ENCODE results near the gene BLNK.
"Not testable (repeated sequence)": the region's sequence is repeated elsewhere in the genome, so short reads cannot be mapped to it uniquely, and the experiment has no call there.

Gene BLNK

GRCh38 chr10:96271016-96271815 is at the start of gene BLNK:
TSS of gene BLNK (minus strand) at chr10:96271569. CDS start at chr10:96271398, 171 bp downstream.
- no peak for DNase-seq (ENCODE audit: low read depth)

- DNase-seq (ENCODE audit: low read depth) = no peak
Observed at GRCh38 chr10:96319754-96320474, 48.5 kb upstream of the BLNK start.

- no peak for DNase-seq (ENCODE audit: low read depth)
Observed at GRCh38 chr10:96317067-96317833, 45.9 kb upstream of the BLNK start.

DNA sequence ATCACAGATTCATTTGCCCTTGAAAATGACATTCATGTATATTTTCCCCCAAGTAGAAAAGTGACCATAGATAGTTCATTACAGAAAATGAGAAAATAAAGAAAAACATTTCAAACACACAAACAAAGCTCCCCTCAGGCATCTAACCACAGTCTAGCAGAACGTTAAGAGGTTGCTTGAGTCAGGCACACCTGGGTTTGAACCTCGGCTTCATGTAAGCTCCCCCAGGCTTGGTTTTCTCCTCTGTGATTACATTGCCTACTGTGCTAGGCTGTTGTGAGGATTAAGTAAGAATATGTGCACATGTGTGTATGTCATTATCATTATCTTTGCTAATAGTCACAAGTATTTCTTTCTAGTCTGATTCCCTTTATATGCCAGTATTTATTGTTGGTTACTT is 42.0 kb upstream of the BLNK start:
- DNase-seq (ENCODE audit: low read depth) = no peak

DNA sequence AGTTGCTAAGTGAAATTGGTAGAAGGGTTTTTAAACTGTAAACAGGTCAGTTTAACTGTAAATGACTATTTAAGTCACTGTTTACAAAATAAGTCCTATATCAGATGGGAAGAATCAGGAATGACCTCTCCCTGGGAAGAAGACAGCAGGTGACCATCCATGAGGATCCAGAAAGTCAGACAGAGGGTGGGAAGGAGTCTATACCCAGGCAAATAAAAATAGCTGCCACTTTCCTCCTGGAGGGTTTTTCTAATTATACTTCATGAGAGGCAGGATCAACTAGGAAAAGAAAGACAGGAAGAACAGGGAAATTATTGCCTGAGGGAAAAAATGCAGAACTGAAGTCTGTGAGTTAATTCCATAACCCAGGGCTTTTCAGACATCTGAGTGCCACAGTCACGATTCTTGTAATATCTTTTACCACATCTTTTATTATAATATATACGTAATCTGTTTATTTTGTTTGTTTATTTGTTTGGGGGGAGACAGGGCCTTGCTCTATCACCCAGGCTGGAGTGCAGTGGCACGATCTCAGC is 39.9 kb upstream of the BLNK start:
- no peak for DNase-seq (ENCODE audit: low read depth)

DNA sequence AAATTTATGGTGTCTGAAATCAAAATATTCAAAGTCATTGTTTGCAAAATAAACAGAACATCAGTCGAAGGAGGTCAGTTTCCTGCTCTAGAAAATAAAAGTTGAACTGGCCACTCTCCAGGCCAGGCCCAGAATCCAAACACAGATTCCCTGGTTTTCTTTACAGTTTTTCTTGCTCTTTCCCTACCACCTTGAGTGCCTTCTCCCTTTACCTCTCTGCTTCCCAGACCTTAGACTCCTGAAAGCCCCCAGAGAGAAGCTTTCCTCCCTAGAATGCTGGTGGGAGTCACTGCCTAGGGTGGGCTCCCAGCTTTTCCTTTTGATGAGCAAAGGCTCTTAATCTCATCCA is 38.9 kb upstream of the BLNK start:
- no peak for DNase-seq (ENCODE audit: low read depth)

GRCh38 chr10:96309628-96310320 is 38.4 kb upstream of the BLNK start:
- no peak for DNase-seq (ENCODE audit: low read depth)

GRCh38 chr10:96308854-96309253 is 37.5 kb upstream of the BLNK start:
- DNase-seq (ENCODE audit: low read depth) = not testable (repeated sequence)

GRCh38 chr10:96306516-96306915 is 35.1 kb upstream of the BLNK start:
- DNase-seq (ENCODE audit: low read depth) = no peak

DNA sequence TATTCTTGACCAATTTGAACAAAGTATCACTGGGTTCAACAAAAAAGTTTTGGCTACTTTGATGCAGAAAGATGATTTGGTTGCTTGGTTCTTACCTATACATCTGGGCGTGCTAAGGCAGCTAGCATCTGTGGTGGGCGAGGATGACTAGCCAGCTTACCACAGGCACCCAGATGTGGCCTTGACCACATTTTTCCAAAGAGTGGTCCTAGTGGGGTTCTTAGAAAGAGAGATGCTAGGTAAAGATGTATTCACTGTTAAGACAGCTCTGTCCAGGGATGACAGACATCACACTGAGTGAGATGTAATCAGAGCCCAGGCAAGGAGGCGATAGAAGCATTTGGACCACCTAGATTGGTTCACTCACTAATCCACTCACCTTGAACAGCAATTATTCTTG is 33.6 kb upstream of the BLNK start:
- no peak for DNase-seq (ENCODE audit: low read depth)

- DNase-seq (ENCODE audit: low read depth) = no peak
Observed at GRCh38 chr10:96304230-96304629, 32.9 kb upstream of the BLNK start, which contains the start of gene DNTT. TSS of gene DNTT (plus strand) at chr10:96304434. CDS start at chr10:96304498, 64 bp downstream.

- no peak for DNase-seq (ENCODE audit: low read depth)
Observed at GRCh38 chr10:96301616-96302015, 30.2 kb upstream of the BLNK start.

GRCh38 chr10:96299383-96299782 is 28.0 kb upstream of the BLNK start:
- DNase-seq (ENCODE audit: low read depth) = no peak

DNA sequence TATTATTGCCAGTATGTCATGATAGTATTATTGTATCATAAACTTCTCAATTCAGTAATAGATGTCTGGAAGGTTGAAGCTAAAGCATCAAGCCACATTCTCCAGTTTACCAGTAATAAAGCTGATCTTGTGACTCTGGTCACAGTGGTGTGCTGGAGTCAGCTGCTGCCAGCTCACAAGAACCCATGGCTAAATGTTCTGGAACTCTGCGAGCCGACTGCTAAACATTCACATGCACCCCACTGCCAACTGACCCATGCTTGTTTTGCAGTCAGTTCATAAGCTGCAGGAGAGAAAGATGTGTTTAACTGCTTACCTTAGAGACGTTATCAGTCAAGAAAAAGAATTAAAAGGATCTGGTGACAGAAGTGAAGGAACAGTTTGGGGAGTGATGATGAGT is 27.0 kb upstream of the BLNK start:
- no peak for DNase-seq (ENCODE audit: low read depth)

DNA sequence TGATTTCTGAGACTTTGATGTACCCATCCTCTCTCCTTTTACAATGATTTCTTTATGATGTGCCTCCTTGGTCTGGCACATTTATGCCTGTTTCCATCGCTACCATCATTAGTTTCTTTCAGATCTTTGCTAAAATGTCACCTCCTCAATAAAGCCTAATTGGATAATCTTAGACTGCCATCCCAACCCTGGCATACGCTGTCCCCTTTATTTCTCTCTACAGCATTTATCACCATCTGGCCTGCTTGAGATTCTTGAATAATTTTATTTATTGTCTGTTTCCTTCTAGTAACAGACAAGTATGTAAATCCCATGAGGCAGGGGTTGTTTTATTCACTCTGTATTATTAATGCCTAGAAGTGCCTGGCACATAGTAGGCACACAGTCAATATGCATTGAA is 26.1 kb upstream of the BLNK start:
- DNase-seq (ENCODE audit: low read depth) = no peak

DNA sequence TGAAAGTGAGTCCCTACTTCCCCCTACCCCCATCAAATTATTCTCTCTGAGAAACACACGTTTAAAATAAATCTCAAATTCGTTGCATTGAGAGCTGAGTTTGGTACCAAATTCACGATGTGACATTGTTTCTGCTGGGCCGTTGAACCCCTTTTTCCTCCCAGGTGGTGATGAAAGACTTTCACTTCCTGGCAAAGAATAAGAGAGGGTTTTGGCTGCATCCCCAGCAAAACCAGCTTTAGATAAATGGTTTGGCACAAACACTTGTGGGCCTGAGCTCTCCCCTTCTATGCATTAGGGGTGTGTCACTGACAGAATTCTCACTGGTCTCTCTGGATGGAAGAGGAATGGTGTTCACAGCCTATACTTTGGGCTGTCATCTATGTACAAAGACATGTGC is 24.1 kb upstream of the BLNK start:
- no peak for DNase-seq (ENCODE audit: low read depth)

- no peak for DNase-seq (ENCODE audit: low read depth)
Observed at GRCh38 chr10:96292971-96293920, 21.9 kb upstream of the BLNK start.

- DNase-seq (ENCODE audit: low read depth) = no peak
Observed at GRCh38 chr10:96290368-96291133, 19.2 kb upstream of the BLNK start.

- DNase-seq (ENCODE audit: low read depth) = no peak
Observed at GRCh38 chr10:96289218-96289910, 18.0 kb upstream of the BLNK start.

All from HS-27A (cell line).